ENCODE measurements around the gene KCNH8. TPM values are rescaled to one million over a fixed set of nuclear protein-coding genes. Genes with fewer than 3 reads are reported as not detected.
"Not testable (repeated sequence)": the region's sequence is repeated elsewhere in the genome, so short reads cannot be mapped to it uniquely, and the experiment has no call there.

The KCNH8 gene
- 1.5 TPM for polyA plus RNA-seq (2013, experiment 1 of 2)
- polyA plus RNA-seq (2013, experiment 2 of 2), result 1.8 TPM

DNA sequence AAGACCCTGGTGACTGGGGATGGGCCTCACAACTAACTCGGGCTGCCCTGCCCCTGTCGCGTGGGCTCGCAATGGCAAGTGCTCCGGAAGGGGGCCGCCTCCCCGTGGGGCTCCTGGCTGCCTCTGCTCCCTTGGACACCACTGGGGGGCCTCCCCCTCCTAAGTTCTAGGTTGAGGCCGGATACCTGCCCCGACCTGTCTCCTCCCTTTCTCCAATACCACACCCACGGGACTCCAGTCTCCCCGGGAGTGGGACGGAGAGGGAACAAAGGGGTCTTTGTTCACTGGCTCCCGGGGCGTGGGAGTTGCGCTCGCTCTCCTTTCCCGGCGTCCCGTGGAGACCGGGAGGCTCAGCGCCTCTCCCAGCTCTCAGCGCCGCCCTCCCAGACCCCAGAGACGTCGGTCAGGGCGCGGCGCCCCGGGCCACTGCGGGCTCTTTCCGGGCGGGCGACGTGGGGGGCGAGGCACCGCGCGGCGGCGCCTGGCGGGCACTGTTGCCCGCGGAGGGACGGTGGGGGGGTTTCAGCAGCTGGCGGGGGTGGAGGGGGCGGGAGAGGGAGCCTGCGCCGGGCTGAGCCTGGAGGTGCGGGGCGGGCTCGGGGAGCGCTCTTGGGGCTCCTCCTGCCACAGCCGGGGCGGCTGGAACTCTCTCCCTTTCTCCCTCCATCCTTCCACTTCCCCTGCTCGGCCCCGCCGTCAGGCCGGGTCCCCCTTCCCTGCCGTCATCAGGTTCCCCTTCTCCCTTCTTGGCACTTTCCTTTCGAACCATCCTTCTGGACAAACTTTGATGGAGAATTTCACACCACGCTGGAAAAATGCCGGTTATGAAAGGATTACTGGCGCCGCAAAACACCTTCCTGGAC is at the start of gene KCNH8:
Gene KCNH8 (plus strand): TSS at position 606 of the 863 bp plus-strand sequence. CDS start 210 bp downstream, at position 816.
- no peaks in the 10 kb centered on the region for H3K9me3 ChIP-seq (ENCODE audit: insufficient read depth, low read depth, low read length)
- H3K27me3 ChIP-seq (ENCODE audit: insufficient read depth, low read length), result peaks cover 13% of the 10 kb centered on the region
- peak within 1 kb of the TSS; percentile 90 for H3K4me3 ChIP-seq (ENCODE audit: low read length)
- H3K4me1 ChIP-seq (ENCODE audit: insufficient read depth, low read length), result peaks cover 7% of the 10 kb centered on the region
- H3K9ac ChIP-seq (ENCODE audit: low read depth, low read length), result peak within 1 kb of the TSS; percentile 75
- H3K27ac ChIP-seq (ENCODE audit: low read depth, low read length), result peak within 1 kb of the TSS; percentile 94
- WGBS, result under 1% methylated on average over 62 of the region's 64 CpGs
- H3K36me3 ChIP-seq (ENCODE audit: insufficient read depth, low read length), result no peaks in the 10 kb centered on the region

GRCh38 chr3:19102654-19103290 is 45.5 kb upstream of the KCNH8 start:
- not testable (repeated sequence) for H3K27me3 ChIP-seq (ENCODE audit: insufficient read depth, low read length); H3K36me3 ChIP-seq (ENCODE audit: insufficient read depth, low read length); H3K27ac ChIP-seq (ENCODE audit: low read depth, low read length); H3K4me1 ChIP-seq (ENCODE audit: insufficient read depth, low read length)
- Histone ChIP-seq H3K4me3 (ENCODE audit: low read length) (peak overlapping the region; percentile 52), H3K9me3 (ENCODE audit: insufficient read depth, low read depth, low read length) (peaks cover 12% of the 10 kb centered on the region), H3K9ac (ENCODE audit: low read depth, low read length) (peak overlapping the region; percentile 77)
- WGBS, result 26% methylated on average over 28 of the region's 29 CpGs

GRCh38 chr3:19103510-19103909 is 44.8 kb upstream of the KCNH8 start:
- Histone ChIP-seq H3K27me3 (ENCODE audit: insufficient read depth, low read length) (no peaks in the 10 kb centered on the region), H3K9ac (ENCODE audit: low read depth, low read length) (peak overlapping the region; percentile 77; the same call in 1 of the 2 replicates), H3K4me3 (ENCODE audit: low read length) (peak overlapping the region; percentile 52), H3K4me1 (ENCODE audit: insufficient read depth, low read length) (peaks cover 5% of the 10 kb centered on the region; the same call in 1 of the 2 replicates), H3K9me3 (ENCODE audit: insufficient read depth, low read depth, low read length) (peaks cover 12% of the 10 kb centered on the region), H3K36me3 (ENCODE audit: insufficient read depth, low read length) (no peaks in the 10 kb centered on the region), H3K27ac (ENCODE audit: low read depth, low read length) (no peak overlapping the region)
- 100% methylated on average over 2 of the region's 3 CpGs for WGBS

DNA sequence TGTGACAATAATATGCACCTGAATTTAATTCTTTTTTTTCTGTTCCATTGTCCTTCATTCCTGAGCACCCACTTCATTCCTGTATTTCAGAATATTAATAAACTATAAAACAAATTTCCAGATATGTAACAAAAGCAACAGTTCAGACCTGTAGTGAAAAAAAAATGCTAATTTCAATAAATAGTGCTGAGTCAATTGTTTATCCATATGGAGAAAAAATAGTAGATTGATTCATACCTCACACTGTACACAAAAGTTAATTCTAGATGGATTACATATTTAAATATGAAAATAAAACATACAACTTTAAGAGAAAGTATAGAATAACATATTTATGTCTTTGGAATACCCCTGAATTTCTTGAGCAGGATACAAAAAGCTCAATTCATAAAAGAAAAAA is 43.9 kb upstream of the KCNH8 start:
- Histone ChIP-seq H3K9me3 (ENCODE audit: insufficient read depth, low read depth, low read length) (peaks cover 12% of the 10 kb centered on the region), H3K9ac (ENCODE audit: low read depth, low read length) (no peak overlapping the region), H3K36me3 (ENCODE audit: insufficient read depth, low read length) (no peaks in the 10 kb centered on the region), H3K4me1 (ENCODE audit: insufficient read depth, low read length) (peaks cover 5% of the 10 kb centered on the region; the same call in 1 of the 2 replicates), H3K27ac (ENCODE audit: low read depth, low read length) (no peak overlapping the region), H3K4me3 (ENCODE audit: low read length) (no peak overlapping the region), H3K27me3 (ENCODE audit: insufficient read depth, low read length) (no peaks in the 10 kb centered on the region)

- Histone ChIP-seq H3K9me3 (ENCODE audit: insufficient read depth, low read depth, low read length) (peaks cover 12% of the 10 kb centered on the region), H3K4me3 (ENCODE audit: low read length) (no peak overlapping the region), H3K36me3 (ENCODE audit: insufficient read depth, low read length) (no peaks in the 10 kb centered on the region), H3K27me3 (ENCODE audit: insufficient read depth, low read length) (no peaks in the 10 kb centered on the region), H3K27ac (ENCODE audit: low read depth, low read length) (no peak overlapping the region), H3K4me1 (ENCODE audit: insufficient read depth, low read length) (peaks cover 5% of the 10 kb centered on the region; the same call in 1 of the 2 replicates), H3K9ac (ENCODE audit: low read depth, low read length) (no peak overlapping the region)
- 100% methylated on average over 2 of the region's 4 CpGs for WGBS
Measured at GRCh38 chr3:19105826-19106225, 42.5 kb upstream of the KCNH8 start.

DNA sequence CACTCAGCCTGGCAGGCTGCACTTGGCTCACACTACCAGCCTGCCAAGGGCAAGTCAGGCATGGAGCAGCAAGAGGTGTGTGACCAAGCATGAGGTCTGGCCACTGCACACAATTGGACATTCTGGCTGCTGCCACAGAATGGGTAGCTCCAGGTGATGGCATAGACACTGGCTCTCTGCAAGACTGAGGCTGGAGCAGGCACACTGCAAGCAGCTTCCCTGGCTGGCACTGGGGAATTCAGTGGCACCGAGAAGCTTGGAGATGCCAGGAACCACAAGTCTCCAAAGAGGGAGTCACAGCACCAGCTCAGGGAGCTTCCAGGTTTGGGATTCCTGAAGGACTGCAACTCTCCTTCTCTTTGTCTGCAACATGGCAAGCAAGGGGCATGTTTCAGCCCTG is 42.0 kb upstream of the KCNH8 start:
- H3K27ac ChIP-seq (ENCODE audit: low read depth, low read length), result no peak overlapping the region
- H3K9me3 ChIP-seq (ENCODE audit: insufficient read depth, low read depth, low read length), result peaks cover 12% of the 10 kb centered on the region
- no peak overlapping the region for H3K9ac ChIP-seq (ENCODE audit: low read depth, low read length)
- WGBS, result 96% methylated on average over 1 of the region's 1 CpG
- H3K4me1 ChIP-seq (ENCODE audit: insufficient read depth, low read length), result peaks cover 5% of the 10 kb centered on the region; the same call in 1 of the 2 replicates
- H3K27me3 ChIP-seq (ENCODE audit: insufficient read depth, low read length), result no peaks in the 10 kb centered on the region
- no peak overlapping the region for H3K4me3 ChIP-seq (ENCODE audit: low read length)
- H3K36me3 ChIP-seq (ENCODE audit: insufficient read depth, low read length), result no peaks in the 10 kb centered on the region

DNA sequence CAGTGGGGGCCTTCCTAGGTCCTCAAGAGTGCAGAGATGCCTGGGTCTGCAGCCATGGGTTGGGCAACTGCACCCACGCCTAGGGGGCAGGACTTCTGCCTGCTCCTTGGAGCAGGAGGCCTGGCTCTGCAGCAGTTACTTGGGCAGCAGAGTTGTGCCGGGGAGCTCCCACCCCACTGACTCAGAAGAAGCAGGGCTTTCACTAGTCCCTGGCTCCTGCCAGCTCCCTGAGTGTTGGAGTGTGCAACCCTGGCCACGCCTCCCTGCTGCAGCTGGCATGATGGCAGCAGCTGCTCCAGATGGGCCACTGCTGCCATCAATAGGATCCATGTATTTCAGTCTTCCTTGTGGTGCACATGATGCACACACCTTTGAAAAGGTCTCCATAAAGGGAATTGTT is 40.6 kb upstream of the KCNH8 start:
- no peaks in the 10 kb centered on the region for H3K36me3 ChIP-seq (ENCODE audit: insufficient read depth, low read length)
- H3K27ac ChIP-seq (ENCODE audit: low read depth, low read length), result no peak overlapping the region
- H3K4me3 ChIP-seq (ENCODE audit: low read length), result no peak overlapping the region
- H3K9me3 ChIP-seq (ENCODE audit: insufficient read depth, low read depth, low read length), result peaks cover 12% of the 10 kb centered on the region
- WGBS, result 96% methylated on average over 3 of the region's 3 CpGs
- no peak overlapping the region for H3K9ac ChIP-seq (ENCODE audit: low read depth, low read length)
- H3K27me3 ChIP-seq (ENCODE audit: insufficient read depth, low read length), result no peaks in the 10 kb centered on the region
- H3K4me1 ChIP-seq (ENCODE audit: insufficient read depth, low read length), result peaks cover 5% of the 10 kb centered on the region; the same call in 1 of the 2 replicates

GRCh38 chr3:19110335-19110895 is 37.9 kb upstream of the KCNH8 start:
- 92% methylated on average over 1 of the region's 1 CpG for WGBS
- Histone ChIP-seq H3K27ac (ENCODE audit: low read depth, low read length) (no peak overlapping the region), H3K36me3 (ENCODE audit: insufficient read depth, low read length) (no peaks in the 10 kb centered on the region), H3K9ac (ENCODE audit: low read depth, low read length) (no peak overlapping the region), H3K4me1 (ENCODE audit: insufficient read depth, low read length) (no peaks in the 10 kb centered on the region), H3K9me3 (ENCODE audit: insufficient read depth, low read depth, low read length) (peaks cover 12% of the 10 kb centered on the region), H3K4me3 (ENCODE audit: low read length) (no peak overlapping the region), H3K27me3 (ENCODE audit: insufficient read depth, low read length) (no peaks in the 10 kb centered on the region)

- WGBS, result 75% methylated on average over 1 of the region's 1 CpG
- Histone ChIP-seq H3K9ac (ENCODE audit: low read depth, low read length) (no peak overlapping the region), H3K27ac (ENCODE audit: low read depth, low read length) (no peak overlapping the region), H3K27me3 (ENCODE audit: insufficient read depth, low read length) (no peaks in the 10 kb centered on the region), H3K36me3 (ENCODE audit: insufficient read depth, low read length) (no peaks in the 10 kb centered on the region), H3K9me3 (ENCODE audit: insufficient read depth, low read depth, low read length) (no peaks in the 10 kb centered on the region; the same call in 1 of the 2 replicates), H3K4me1 (ENCODE audit: insufficient read depth, low read length) (no peaks in the 10 kb centered on the region), H3K4me3 (ENCODE audit: low read length) (no peak overlapping the region)
Measured at GRCh38 chr3:19114461-19114860, 33.8 kb upstream of the KCNH8 start.

DNA sequence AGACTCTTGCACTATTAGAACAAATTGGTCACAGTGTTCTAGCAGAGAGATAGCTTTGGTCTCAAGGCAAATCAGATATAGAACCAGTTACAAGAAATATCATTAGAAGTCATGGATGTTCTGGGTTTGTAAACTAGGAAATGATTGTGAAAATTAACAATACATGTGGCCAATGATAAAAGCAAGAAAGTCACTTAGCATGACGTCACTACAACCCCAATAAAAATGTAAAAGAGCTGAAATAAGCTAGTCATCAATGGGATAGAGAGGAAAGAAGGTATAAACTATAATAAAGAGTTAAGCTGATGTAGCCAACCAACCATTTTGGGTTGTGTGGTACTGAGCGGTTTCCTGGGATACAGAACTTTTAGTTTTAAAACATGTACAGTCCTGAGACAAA is 32.1 kb upstream of the KCNH8 start:
- H3K27ac ChIP-seq (ENCODE audit: low read depth, low read length), result no peak overlapping the region
- no peak overlapping the region for H3K9ac ChIP-seq (ENCODE audit: low read depth, low read length)
- H3K4me3 ChIP-seq (ENCODE audit: low read length), result no peak overlapping the region
- no peaks in the 10 kb centered on the region for H3K4me1 ChIP-seq (ENCODE audit: insufficient read depth, low read length)
- H3K9me3 ChIP-seq (ENCODE audit: insufficient read depth, low read depth, low read length), result no peaks in the 10 kb centered on the region; the same call in 1 of the 2 replicates
- no peaks in the 10 kb centered on the region for H3K27me3 ChIP-seq (ENCODE audit: insufficient read depth, low read length)
- no peaks in the 10 kb centered on the region for H3K36me3 ChIP-seq (ENCODE audit: insufficient read depth, low read length)
- WGBS, result 100% methylated on average over 2 of the region's 2 CpGs

DNA sequence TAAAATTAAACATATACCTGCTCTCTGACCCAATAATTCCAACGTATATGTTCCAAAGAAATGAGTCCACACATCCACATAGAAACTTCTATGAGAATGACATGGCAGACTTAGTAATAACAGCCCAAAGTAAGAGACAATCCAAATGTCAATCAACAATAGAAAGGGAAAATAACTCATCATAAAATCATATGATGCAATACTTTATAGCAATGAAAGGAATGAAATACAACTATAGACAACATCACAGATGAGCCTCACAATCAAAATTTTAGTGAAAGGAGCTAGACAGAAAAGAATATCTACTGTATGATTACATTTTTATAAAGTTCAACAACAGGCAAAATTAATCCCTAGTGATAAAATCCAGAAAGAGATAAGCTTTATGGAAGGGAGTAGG is 23.6 kb upstream of the KCNH8 start:
- no peaks in the 10 kb centered on the region for H3K9me3 ChIP-seq (ENCODE audit: insufficient read depth, low read depth, low read length)
- no peak overlapping the region for H3K9ac ChIP-seq (ENCODE audit: low read depth, low read length)
- no peak overlapping the region for H3K27ac ChIP-seq (ENCODE audit: low read depth, low read length)
- no peaks in the 10 kb centered on the region for H3K36me3 ChIP-seq (ENCODE audit: insufficient read depth, low read length)
- 88% methylated on average over 1 of the region's 1 CpG for WGBS
- H3K4me3 ChIP-seq (ENCODE audit: low read length), result no peak overlapping the region
- H3K27me3 ChIP-seq (ENCODE audit: insufficient read depth, low read length), result no peaks in the 10 kb centered on the region
- H3K4me1 ChIP-seq (ENCODE audit: insufficient read depth, low read length), result no peaks in the 10 kb centered on the region
